T-helper 1 cell treated with Interleukin-12 subunit alpha and Interleukin-12 subunit beta and Interleukin-4 antibody, amounts not matched to agents 30 μg/mL and 1 μg/mL, for 36 hours (primary cell): ENCODE data around the gene COL5A2.

Experiments used
- H3K27ac Mint-ChIP-seq: one replicate; pipeline ENCODE4 v1.8.0; 2021; ENCODE audit warnings: mild to moderate bottlenecking, mixed read lengths
- H3K27me3 Mint-ChIP-seq: one replicate; pipeline ENCODE4 v1.8.0; 2021; ENCODE audit warnings: low read depth, mixed read lengths
- H3K36me3 Mint-ChIP-seq: one replicate; pipeline ENCODE4 v1.8.0; 2021; ENCODE audit warnings: low read depth, mixed read lengths
- H3K4me1 Mint-ChIP-seq: one replicate; pipeline ENCODE4 v1.8.0; 2021; ENCODE audit warnings: low read depth, mixed read lengths
- H3K4me3 Mint-ChIP-seq: one replicate; pipeline ENCODE4 v1.8.0; 2021; ENCODE audit warnings: mild to moderate bottlenecking, moderate library complexity, mixed read lengths
- H3K9me3 Mint-ChIP-seq: one replicate; pipeline ENCODE4 v1.8.0; 2021; ENCODE audit warnings: mixed read lengths

COL5A2 gene

GRCh38 chr2:189116087-189116486 lies 63.5 kb downstream of the COL5A2 start:
- no peak overlapping the region for H3K4me3 Mint-ChIP-seq
- H3K4me1 Mint-ChIP-seq, result no peaks in the 10 kb centered on the region
- no peaks in the 10 kb centered on the region for H3K27me3 Mint-ChIP-seq
- no peaks in the 10 kb centered on the region for H3K9me3 Mint-ChIP-seq
- no peak overlapping the region for H3K27ac Mint-ChIP-seq
- H3K36me3 Mint-ChIP-seq, result no peaks in the 10 kb centered on the region

GRCh38 chr2:189115126-189115525 lies 64.4 kb downstream of the COL5A2 start:
- Mint-ChIP-seq H3K36me3 (no peaks in the 10 kb centered on the region), H3K9me3 (no peaks in the 10 kb centered on the region), H3K27me3 (no peaks in the 10 kb centered on the region), H3K4me1 (no peaks in the 10 kb centered on the region), H3K27ac (no peak overlapping the region), H3K4me3 (no peak overlapping the region)

GRCh38 chr2:189113963-189114362 lies 65.6 kb downstream of the COL5A2 start:
- Mint-ChIP-seq H3K9me3 (no peaks in the 10 kb centered on the region), H3K27ac (no peak overlapping the region), H3K27me3 (no peaks in the 10 kb centered on the region), H3K4me3 (no peak overlapping the region), H3K36me3 (no peaks in the 10 kb centered on the region), H3K4me1 (no peaks in the 10 kb centered on the region)

GRCh38 chr2:189111063-189111715 lies 68.4 kb downstream of the COL5A2 start:
- Mint-ChIP-seq H3K4me3 (no peak overlapping the region), H3K36me3 (no peaks in the 10 kb centered on the region), H3K4me1 (no peaks in the 10 kb centered on the region), H3K27me3 (no peaks in the 10 kb centered on the region), H3K9me3 (no peaks in the 10 kb centered on the region), H3K27ac (no peak overlapping the region)

- no peak overlapping the region for H3K4me3 Mint-ChIP-seq
- H3K27ac Mint-ChIP-seq, result no peak overlapping the region
- H3K36me3 Mint-ChIP-seq, result no peaks in the 10 kb centered on the region
- no peaks in the 10 kb centered on the region for H3K27me3 Mint-ChIP-seq
- H3K9me3 Mint-ChIP-seq, result no peaks in the 10 kb centered on the region
- H3K4me1 Mint-ChIP-seq, result no peaks in the 10 kb centered on the region
These were observed 69.6 kb downstream of the COL5A2 start for GRCh38 chr2:189109921-189110397.

- Mint-ChIP-seq H3K9me3 (no peaks in the 10 kb centered on the region), H3K27ac (no peak overlapping the region)
These were observed 74.6 kb downstream of the COL5A2 start for GRCh38 chr2:189104934-189105333.

GRCh38 chr2:189102735-189103134 lies 76.8 kb downstream of the COL5A2 start:
- no peaks in the 10 kb centered on the region for H3K4me1 Mint-ChIP-seq
- no peaks in the 10 kb centered on the region for H3K9me3 Mint-ChIP-seq
- no peaks in the 10 kb centered on the region for H3K27me3 Mint-ChIP-seq
- no peaks in the 10 kb centered on the region for H3K36me3 Mint-ChIP-seq
- H3K27ac Mint-ChIP-seq, result no peak overlapping the region
- H3K4me3 Mint-ChIP-seq, result no peak overlapping the region

More at GRCh38 chr2:189104934-189105333, 74.6 kb downstream of the COL5A2 start:
- Mint-ChIP-seq H3K27me3 (no peaks in the 10 kb centered on the region), H3K4me1 (no peaks in the 10 kb centered on the region), H3K4me3 (no peak overlapping the region), H3K36me3 (no peaks in the 10 kb centered on the region)

- no peaks in the 10 kb centered on the region for H3K4me1 Mint-ChIP-seq
- H3K4me3 Mint-ChIP-seq, result no peak overlapping the region
- H3K27ac Mint-ChIP-seq, result no peak overlapping the region
- no peaks in the 10 kb centered on the region for H3K9me3 Mint-ChIP-seq
- H3K27me3 Mint-ChIP-seq, result no peaks in the 10 kb centered on the region
- no peaks in the 10 kb centered on the region for H3K36me3 Mint-ChIP-seq
These were observed 81.6 kb downstream of the COL5A2 start for GRCh38 chr2:189097934-189098333.

GRCh38 chr2:189096769-189097447 lies 82.7 kb downstream of the COL5A2 start:
- no peaks in the 10 kb centered on the region for H3K9me3 Mint-ChIP-seq
- H3K4me3 Mint-ChIP-seq, result no peak overlapping the region
- no peak overlapping the region for H3K27ac Mint-ChIP-seq
- no peaks in the 10 kb centered on the region for H3K36me3 Mint-ChIP-seq
- H3K27me3 Mint-ChIP-seq, result no peaks in the 10 kb centered on the region
- H3K4me1 Mint-ChIP-seq, result no peaks in the 10 kb centered on the region

GRCh38 chr2:189095101-189095500 lies 84.5 kb downstream of the COL5A2 start:
- Mint-ChIP-seq H3K36me3 (no peaks in the 10 kb centered on the region), H3K4me3 (no peak overlapping the region), H3K27ac (no peak overlapping the region), H3K27me3 (no peaks in the 10 kb centered on the region), H3K9me3 (no peaks in the 10 kb centered on the region), H3K4me1 (peaks cover 2% of the 10 kb centered on the region)

- Mint-ChIP-seq H3K36me3 (no peaks in the 10 kb centered on the region), H3K9me3 (no peaks in the 10 kb centered on the region), H3K4me1 (peaks cover 6% of the 10 kb centered on the region), H3K27ac (no peak overlapping the region), H3K27me3 (no peaks in the 10 kb centered on the region), H3K4me3 (no peak overlapping the region)
These were observed 86.6 kb downstream of the COL5A2 start for GRCh38 chr2:189092936-189093335.

GRCh38 chr2:189091253-189091652 lies 88.3 kb downstream of the COL5A2 start:
- Mint-ChIP-seq H3K4me3 (no peak overlapping the region), H3K4me1 (peaks cover 6% of the 10 kb centered on the region)

GRCh38 chr2:189088591-189089205 lies 90.9 kb downstream of the COL5A2 start:
- Mint-ChIP-seq H3K4me1 (peaks cover 6% of the 10 kb centered on the region), H3K27ac (no peak overlapping the region), H3K27me3 (no peaks in the 10 kb centered on the region), H3K36me3 (no peaks in the 10 kb centered on the region), H3K4me3 (no peak overlapping the region), H3K9me3 (no peaks in the 10 kb centered on the region)

More at GRCh38 chr2:189091253-189091652, 88.3 kb downstream of the COL5A2 start:
- H3K36me3 Mint-ChIP-seq, result no peaks in the 10 kb centered on the region
- no peak overlapping the region for H3K27ac Mint-ChIP-seq
- no peaks in the 10 kb centered on the region for H3K9me3 Mint-ChIP-seq
- no peaks in the 10 kb centered on the region for H3K27me3 Mint-ChIP-seq

GRCh38 chr2:189086710-189087109 lies 92.9 kb downstream of the COL5A2 start:
- H3K4me3 Mint-ChIP-seq, result no peak overlapping the region
- no peaks in the 10 kb centered on the region for H3K36me3 Mint-ChIP-seq
- no peaks in the 10 kb centered on the region for H3K27me3 Mint-ChIP-seq
- no peak overlapping the region for H3K27ac Mint-ChIP-seq
- no peaks in the 10 kb centered on the region for H3K9me3 Mint-ChIP-seq
- peaks cover 6% of the 10 kb centered on the region for H3K4me1 Mint-ChIP-seq

- no peak overlapping the region for H3K27ac Mint-ChIP-seq
- no peaks in the 10 kb centered on the region for H3K27me3 Mint-ChIP-seq
- H3K4me1 Mint-ChIP-seq, result peaks cover 6% of the 10 kb centered on the region
- no peak overlapping the region for H3K4me3 Mint-ChIP-seq
- no peaks in the 10 kb centered on the region for H3K9me3 Mint-ChIP-seq
- no peaks in the 10 kb centered on the region for H3K36me3 Mint-ChIP-seq
These were observed 93.3 kb downstream of the COL5A2 start for GRCh38 chr2:189086250-189086649.
